H1 (cell line): ENCODE results near the gene CRACDL. TPM values are rescaled to one million over a fixed set of nuclear protein-coding genes. Genes with fewer than 3 reads are reported as not detected.

Source experiments
- CTCF ChIA-PET: fragments of 300-600 bp; sonication (Branson Sonifier 250); formaldehyde crosslinking; loops from one replicate; lab custom pipeline; 2021; ENCODE audit not compliant: partially characterized antibody; lab: Charles Lee
- POLR2A ChIA-PET: fragments of 300-600 bp; sonication (Branson Sonifier 250); formaldehyde crosslinking; loops from one replicate; lab custom pipeline; 2021; ENCODE audit warnings: inconsistent platforms; ENCODE audit not compliant: partially characterized antibody; lab: Charles Lee
- DNase-seq, 2 experiments: peaks; one replicate each; pipeline versions ENCODE4 v3.0.0 to v3.0.0-alpha.2; 2010 to 2022; ENCODE audit warnings: low spot score in 2 of 2, low read depth in 1 of 2, mixed read lengths in 1 of 2
- FAIRE-seq: peaks from 2 replicates; lab custom pipeline; 2011; peaks lifted over from hg19 to GRCh38; lab: Jason Lieb, UNC
- H2AFZ ChIP-seq: 2 replicates; pipeline ENCODE4 v1.8.1; 2012; ENCODE audit warnings: low read length, inconsistent platforms
- H2AK5ac ChIP-seq: 2 replicates; pipeline ENCODE4 v1.6.1; 2013; ENCODE audit warnings: low read depth, low read length
- H2BK120ac ChIP-seq: replicated peaks from 2 replicates; pipeline ENCODE3; 2013; ENCODE audit warnings: low read depth, low read length, inconsistent platforms
- H2BK12ac ChIP-seq: 2 replicates; pipeline ENCODE4 v1.6.1; 2013; ENCODE audit warnings: low read depth, low read length
- H2BK15ac ChIP-seq: 2 replicates; pipeline ENCODE4 v1.6.1; 2013; ENCODE audit warnings: low read length
- H2BK20ac ChIP-seq: 2 replicates; pipeline ENCODE4 v1.6.1; 2013; ENCODE audit warnings: low read length
- H2BK5ac ChIP-seq: 2 replicates; pipeline ENCODE4 v1.6.1; 2013; ENCODE audit warnings: low read depth, low read length
- H3K14ac ChIP-seq: 2 replicates; pipeline ENCODE4 v1.6.1; 2013; ENCODE audit warnings: inconsistent platforms; ENCODE audit not compliant: insufficient read length
- H3K18ac ChIP-seq: 2 replicates; pipeline ENCODE4 v1.6.1; 2013; ENCODE audit warnings: low read length; ENCODE audit errors: extremely low read depth
- H3K23ac ChIP-seq: 2 replicates; pipeline ENCODE4 v1.6.1; 2013; ENCODE audit warnings: inconsistent platforms; ENCODE audit not compliant: insufficient read length
- H3K23me2 ChIP-seq: 2 replicates; pipeline ENCODE4 v1.6.1; 2013; ENCODE audit warnings: low read depth, low read length
- H3K27ac ChIP-seq: 2 replicates; pipeline ENCODE4 v1.6.1; 2011; ENCODE audit warnings: low read depth, low read length, inconsistent platforms
- H3K27me3 ChIP-seq, 4 experiments: replicated peaks in 1 of 4; 1 replicate in 1 of 4; 2 replicates in 3 of 4; pipeline versions ENCODE4 v1.6.1 to v1.8.1; 2011 to 2013; ENCODE audit warnings: low read length in 3 of 4, mild to moderate bottlenecking in 3 of 4, inconsistent platforms in 2 of 4, mixed read lengths in 2 of 4, moderate library complexity in 1 of 4; ENCODE audit not compliant: control insufficient read depth in 3 of 4, insufficient read depth in 3 of 4; ENCODE audit errors: extremely low read depth in 1 of 4
- H3K36me3 ChIP-seq, 4 experiments: 2 replicates each; pipeline versions ENCODE4 v1.6.1 to v1.8.1; 2011 to 2013; ENCODE audit warnings: mild to moderate bottlenecking in 4 of 4, low read length in 3 of 4, moderate library complexity in 2 of 4, control low read depth in 1 of 4, inconsistent platforms in 1 of 4; ENCODE audit not compliant: insufficient read depth in 4 of 4, control insufficient read depth in 2 of 4
- H3K4ac ChIP-seq: replicated peaks from 2 replicates; pipeline ENCODE3; 2013; ENCODE audit warnings: low read length, low read depth, mixed read lengths, inconsistent platforms; ENCODE audit not compliant: insufficient read length
- H3K4me1 ChIP-seq, 4 experiments: replicated peaks in 1 of 4; 1 replicate in 1 of 4; 2 replicates in 3 of 4; pipeline versions ENCODE4 v1.6.1 to v1.8.1; 2011 to 2013; ENCODE audit warnings: low read length in 3 of 4, inconsistent platforms in 2 of 4, mixed read lengths in 1 of 4; ENCODE audit not compliant: insufficient read depth in 4 of 4, control insufficient read depth in 3 of 4
- H3K4me2 ChIP-seq, 2 experiments: 2 replicates each; pipeline versions ENCODE4 v1.6.1 to v1.8.1; 2011 to 2013; ENCODE audit warnings: low read depth in 2 of 2, low read length in 2 of 2, control low read depth in 1 of 2, inconsistent platforms in 1 of 2, mild to moderate bottlenecking in 1 of 2; ENCODE audit not compliant: insufficient read depth in 1 of 2
- H3K4me3 ChIP-seq, 4 experiments: fragments of 200-600, 300-600 bp in 1 of 4; sonication (generic), shearing (Covaris generic), sonication (Bioruptor Twin) in 1 of 4; 2 replicates each; pipeline versions ENCODE4 v1.5.1 to v1.8.1; 2011 to 2016; ENCODE audit warnings: low read length in 4 of 4, low read depth in 3 of 4, control low read depth in 2 of 4, inconsistent platforms in 2 of 4, mild to moderate bottlenecking in 2 of 4, mixed read lengths in 1 of 4, moderate library complexity in 1 of 4; ENCODE audit not compliant: insufficient read depth in 2 of 4; ENCODE audit errors: extremely low read depth in 1 of 4
- H3K56ac ChIP-seq: replicated peaks from 2 replicates; pipeline ENCODE3; 2013; ENCODE audit warnings: low read depth, mild to moderate bottlenecking, mixed read lengths, low read length, inconsistent platforms; ENCODE audit not compliant: insufficient read length
- H3K79me1 ChIP-seq: 2 replicates; pipeline ENCODE4 v1.6.1; 2013; ENCODE audit warnings: low read depth, low read length, control low read depth
- H3K79me2 ChIP-seq, 2 experiments: 2 replicates each; pipeline versions ENCODE4 v1.6.1 to v1.8.1; 2012 to 2013; ENCODE audit warnings: low read length in 2 of 2, mild to moderate bottlenecking in 2 of 2, inconsistent platforms in 1 of 2; ENCODE audit not compliant: insufficient read depth in 2 of 2, control insufficient read depth in 1 of 2
- H3K9ac ChIP-seq, 4 experiments: replicated peaks in 1 of 4; 1 replicate in 1 of 4; 2 replicates in 3 of 4; pipeline versions ENCODE4 v1.6.1 to v1.8.1; 2011 to 2013; ENCODE audit warnings: low read depth in 3 of 4, low read length in 3 of 4, control low read depth in 2 of 4, mild to moderate bottlenecking in 2 of 4, moderate library complexity in 2 of 4, inconsistent platforms in 1 of 4; ENCODE audit errors: extremely low read depth in 1 of 4
- H3K9me3 ChIP-seq, 2 experiments: 2 replicates each; pipeline versions ENCODE4 v1.6.1 to v1.8.1; 2012 to 2013; ENCODE audit warnings: mild to moderate bottlenecking in 2 of 2, moderate library complexity in 2 of 2, control low read depth in 1 of 2, inconsistent platforms in 1 of 2, low read depth in 1 of 2, low read length in 1 of 2, mixed read lengths in 1 of 2; ENCODE audit not compliant: insufficient read depth in 2 of 2
- H4K20me1 ChIP-seq, 2 experiments: replicated peaks in 1 of 2; 2 replicates each; pipeline versions ENCODE3 to v1.8.1; 2011 to 2013; ENCODE audit warnings: inconsistent platforms in 2 of 2, low read length in 2 of 2, mild to moderate bottlenecking in 1 of 2; ENCODE audit not compliant: insufficient read depth in 2 of 2, control insufficient read depth in 1 of 2
- H4K5ac ChIP-seq: 2 replicates; pipeline ENCODE4 v1.6.1; 2013; ENCODE audit warnings: low read length, low read depth, mixed read lengths, inconsistent platforms; ENCODE audit not compliant: insufficient read length
- H4K8ac ChIP-seq: 2 replicates; pipeline ENCODE4 v1.8.0; 2013; ENCODE audit warnings: mild to moderate bottlenecking, moderate library complexity, low read length, inconsistent platforms; ENCODE audit not compliant: insufficient read depth; ENCODE audit errors: extremely low read depth
- H4K91ac ChIP-seq: replicated peaks from 2 replicates; pipeline ENCODE3; 2013; ENCODE audit warnings: low read length, mixed read lengths, inconsistent platforms; ENCODE audit not compliant: insufficient read length
- BACH1 ChIP-seq: IDR thresholded peaks from 2 replicates; pipeline ENCODE4 v1.6.1; 2012; ENCODE audit warnings: low read length, improper control_type of control experiment
- CEBPB ChIP-seq: IDR thresholded peaks from 2 replicates; pipeline ENCODE4 v1.6.1; 2012; ENCODE audit warnings: low read depth, low read length
- JUND ChIP-seq: IDR thresholded peaks from 2 replicates; pipeline ENCODE4 v1.6.1; 2011; ENCODE audit warnings: mild to moderate bottlenecking, improper control_type of control experiment, low read length
- KDM1A ChIP-seq: fragments of 200-600, 300-600 bp; sonication (generic); IDR thresholded peaks from 2 replicates; pipeline ENCODE4 v1.7.1; 2016; ENCODE audit warnings: mild to moderate bottlenecking, low read length, borderline replicate concordance
- KDM5A ChIP-seq: fragments of 200-600 bp; IDR thresholded peaks from 2 replicates; pipeline ENCODE4 v1.7.1; 2012; ENCODE audit warnings: mild to moderate bottlenecking, low read length, inconsistent platforms, mixed read lengths
- MAX ChIP-seq: IDR thresholded peaks from 2 replicates; pipeline ENCODE4 v1.6.1; 2012; ENCODE audit warnings: inconsistent platforms
- POLR2A ChIP-seq, 2 experiments: IDR thresholded peaks; 1 replicate in 1 of 2; 2 replicates in 1 of 2; pipeline ENCODE4 v1.6.1; 2011; ENCODE audit warnings: low read depth in 2 of 2, low read length in 2 of 2, mild to moderate bottlenecking in 2 of 2; ENCODE audit errors: control extremely low read depth in 1 of 2
- POLR2AphosphoS5 ChIP-seq: IDR thresholded peaks from 2 replicates; pipeline ENCODE4 v1.6.1; 2011; ENCODE audit warnings: low read depth, low read length
- SAP30 ChIP-seq: fragments of 300-600 bp; sonication (generic); IDR thresholded peaks from 2 replicates; pipeline ENCODE4 v1.7.1; 2012; ENCODE audit warnings: low read length, moderate library complexity, mild to moderate bottlenecking, inconsistent platforms; ENCODE audit not compliant: insufficient read depth, insufficient replicate concordance
- SP1 ChIP-seq: IDR thresholded peaks from 2 replicates; pipeline ENCODE4 v1.6.1; 2011; ENCODE audit warnings: low read depth, low read length
- SP2 ChIP-seq: IDR thresholded peaks from 2 replicates; pipeline ENCODE4 v1.6.1; 2012; ENCODE audit warnings: mild to moderate bottlenecking, low read length, inconsistent platforms
- SP4 ChIP-seq: IDR thresholded peaks from 2 replicates; pipeline ENCODE4 v1.6.1; 2012; ENCODE audit warnings: low read length, inconsistent platforms
- SRF ChIP-seq: IDR thresholded peaks from 2 replicates; pipeline ENCODE4 v1.6.1; 2011; ENCODE audit warnings: mild to moderate bottlenecking, low read depth, low read length, moderate library complexity
- TEAD4 ChIP-seq: IDR thresholded peaks from 2 replicates; pipeline ENCODE4 v1.6.1; 2012; ENCODE audit warnings: low read depth, low read length, inconsistent platforms, mixed read lengths
- WGBS, 2 experiments: shearing (Covaris generic) in 1 of 2; methylation state at CpG; one replicate each; pipeline versions ENCODE4 v1.1.6 to v1.1.7; 2013 to 2015; ENCODE audit warnings: low lambda C conversion rate in 2 of 2, mixed read lengths in 2 of 2, inconsistent platforms in 1 of 2, low coverage in 1 of 2, missing lambda C conversion rate in 1 of 2; ENCODE audit not compliant: insufficient replicate concordance in 2 of 2, insufficient coverage in 1 of 2, insufficient read length in 1 of 2; ENCODE audit errors: extremely low coverage in 1 of 2, missing lambda C conversion rate in 1 of 2; 5-methylcytosine and 5-hydroxymethylcytosine counted together
- polyA plus RNA-seq, 7 experiments: library from polyadenylated mRNA; depleted of rRNA in 3 of 7; stranded (reverse) in 5 of 7; unstranded in 2 of 7; fragments of >200 nt in 5 of 7; fragments of 200-250 nt in 2 of 7; gene quantifications; 1 replicate in 5 of 7; 2 replicates in 1 of 7; 4 replicates in 1 of 7; pipeline versions ENCODE4 v1.2.1 to v1.2.3, GENCODE V29; 2011 to 2013; ENCODE audit warnings: missing spikeins in 2 of 7, mixed read lengths in 2 of 7
- total RNA-seq: library from RNA; stranded (reverse); fragmentation: NEBNext Ultra II Directional; extraction: Animal tissue kit (Norgen Biotek cat#: 25700); gene quantifications from 2 replicates; pipeline ENCODE4 v1.2.1, GENCODE V29; 2021
- TF ChIP-seq, protein P1 (sequence below): IDR thresholded peaks from 2 replicates; pipeline ENCODE4 v1.6.1; 2012; ENCODE audit warnings: low read length, inconsistent platforms

The CRACDL gene
- total and polyA plus RNA-seq, 2 of the 8 experiments (the other 6 are each of a cell fraction or from before 2014, with no cell fraction given), result 0.07 to 0.38 TPM

DNA sequence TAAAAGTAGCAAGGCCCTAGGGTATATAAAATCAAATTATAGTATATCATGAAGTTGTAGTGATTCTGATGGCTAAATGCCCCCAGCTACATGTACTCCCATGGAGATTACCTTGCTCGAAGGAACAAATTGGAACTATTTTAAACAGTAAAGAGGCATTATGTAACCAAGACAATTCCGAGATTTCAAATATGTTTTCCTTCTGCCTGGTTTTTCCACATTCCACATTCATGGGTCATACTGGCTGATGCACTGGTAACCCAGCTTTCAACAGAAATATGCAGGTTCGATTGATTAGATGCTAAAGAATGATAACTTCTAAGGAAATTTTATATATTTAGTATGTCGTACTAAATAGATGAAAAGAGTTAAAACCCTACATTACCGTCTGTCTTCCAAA is 142.8 kb downstream of the CRACDL start:
- Histone ChIP-seq H3K18ac (no peak overlapping the region), H3K9ac (no peak overlapping the region), H2BK12ac (no peak overlapping the region), H3K27ac (no peak overlapping the region), H2BK20ac (no peak overlapping the region), H2AFZ (no peak overlapping the region), H3K79me2 (no peaks in the 10 kb centered on the region), H2BK5ac (no peak overlapping the region), H4K5ac (no peak overlapping the region), H3K23ac (no peak overlapping the region), H3K14ac (no peak overlapping the region), H3K27me3 (no peaks in the 10 kb centered on the region), H2AK5ac (no peak overlapping the region), H4K8ac (no peak overlapping the region), H4K91ac (no peak overlapping the region), H3K56ac (no peak overlapping the region), H3K4ac (no peak overlapping the region), H3K4me3 (no peak overlapping the region), H3K23me2 (no peaks in the 10 kb centered on the region), H3K4me1 (no peaks in the 10 kb centered on the region), H2BK120ac (no peak overlapping the region), H3K36me3 (no peaks in the 10 kb centered on the region), H3K4me2 (no peak overlapping the region), H3K79me1 (no peaks in the 10 kb centered on the region; the same call in 1 of the 2 replicates), H3K9me3 (no peaks in the 10 kb centered on the region), H2BK15ac (no peak overlapping the region), H4K20me1 (no peaks in the 10 kb centered on the region)
- CTCF ChIA-PET, result interaction anchor here (1.0 kb wide), 1 partner anchor 30 kb away, joined by 3 read pairs; no protein-coding TSS in a partner anchor
- DNase-seq (no peak), FAIRE-seq (no peak)
- POLR2A ChIA-PET, result no interaction called here
- WGBS, 2 experiments, result 96% methylated on average over 5 of the region's 5 CpGs; no CpG with 5 or more reads in 1 of the 2 experiments
- TF ChIP-seq SRF (no peak), SP4 (no peak), JUND (no peak), SP1 (no peak), SP2 (no peak), KDM5A (no peak), MAX (no peak), BACH1 (no peak), TEAD4 (no peak), POLR2AphosphoS5 (no peak), POLR2A (IDR thresholded peaks at IDR 0.05; ENCODE audit: control extremely low read depth in 1 of 2, low read depth in 2 of 2, low read length in 2 of 2) (no peak), KDM1A (no peak), CEBPB (no peak), SAP30 (no peak)
- TF ChIP-seq, protein P1, sequence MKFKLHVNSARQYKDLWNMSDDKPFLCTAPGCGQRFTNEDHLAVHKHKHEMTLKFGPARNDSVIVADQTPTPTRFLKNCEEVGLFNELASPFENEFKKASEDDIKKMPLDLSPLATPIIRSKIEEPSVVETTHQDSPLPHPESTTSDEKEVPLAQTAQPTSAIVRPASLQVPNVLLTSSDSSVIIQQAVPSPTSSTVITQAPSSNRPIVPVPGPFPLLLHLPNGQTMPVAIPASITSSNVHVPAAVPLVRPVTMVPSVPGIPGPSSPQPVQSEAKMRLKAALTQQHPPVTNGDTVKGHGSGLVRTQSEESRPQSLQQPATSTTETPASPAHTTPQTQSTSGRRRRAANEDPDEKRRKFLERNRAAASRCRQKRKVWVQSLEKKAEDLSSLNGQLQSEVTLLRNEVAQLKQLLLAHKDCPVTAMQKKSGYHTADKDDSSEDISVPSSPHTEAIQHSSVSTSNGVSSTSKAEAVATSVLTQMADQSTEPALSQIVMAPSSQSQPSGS, result no peak
